ENCODE results near the gene DNAJC7. TPM values are rescaled to one million over a fixed set of nuclear protein-coding genes. Genes with fewer than 3 reads are reported as not detected.
A peak's percentile ranks its signal among the peaks of the same experiment; 100 is the strongest.

Gene DNAJC7
- total RNA-seq, 2 experiments from 2014 or later = 79.7 to 80.9 TPM

- Mint-ChIP-seq H3K4me1 (ENCODE audit: low read depth) (peaks cover 6% of the 10 kb centered on the region), H3K9me3 (no peaks in the 10 kb centered on the region), H3K36me3 (no peaks in the 10 kb centered on the region), H3K27me3 (peaks cover 42% of the 10 kb centered on the region), H3K27ac (no peak overlapping the region), H3K4me3 (no peak overlapping the region)
- ChIA-PET POLR2A (no interaction called here), CTCF (interaction anchor here (0.6 to 2.5 kb wide), 4 partner anchors 14 to 91 kb away, joined by 4 to 10 read pairs (median 4); no protein-coding TSS in a partner anchor)
- no peak for DNase-seq
- intact Hi-C loops (cut with micrococcal nuclease) = no loop called here
Observed at GRCh38 chr17:42053731-42054500, 36.7 kb upstream of the DNAJC7 start.

GRCh38 chr17:42052346-42052877, 35.2 kb upstream of the DNAJC7 start:
- ChIA-PET POLR2A (no interaction called here), CTCF (interaction anchor here (2.1 kb wide), 1 partner anchor 28 kb away, joined by 11 read pairs; no protein-coding TSS in a partner anchor)
- H3K27ac Mint-ChIP-seq = no peak overlapping the region
- peaks cover 6% of the 10 kb centered on the region for H3K4me1 Mint-ChIP-seq (ENCODE audit: low read depth)
- intact Hi-C loops (cut with micrococcal nuclease) = no loop called here
- no peaks in the 10 kb centered on the region for H3K9me3 Mint-ChIP-seq
- no peaks in the 10 kb centered on the region for H3K36me3 Mint-ChIP-seq
- H3K4me3 Mint-ChIP-seq = no peak overlapping the region
- peaks cover 42% of the 10 kb centered on the region for H3K27me3 Mint-ChIP-seq
- no peak for DNase-seq

GRCh38 chr17:42051645-42052044, 34.4 kb upstream of the DNAJC7 start:
- Mint-ChIP-seq H3K27ac (no peak overlapping the region), H3K27me3 (peaks cover 42% of the 10 kb centered on the region), H3K36me3 (no peaks in the 10 kb centered on the region), H3K4me3 (no peak overlapping the region), H3K4me1 (ENCODE audit: low read depth) (peaks cover 6% of the 10 kb centered on the region), H3K9me3 (no peaks in the 10 kb centered on the region)
- DNase-seq = no peak
- intact Hi-C loops (cut with micrococcal nuclease) = no loop called here
- ChIA-PET POLR2A (no interaction called here), CTCF (interaction anchor here (1.3 to 2.1 kb wide), 2 partner anchors 27 to 34 kb away, joined by 4 to 11 read pairs; partner anchors contain the start of gene DNAJC7)

DNA sequence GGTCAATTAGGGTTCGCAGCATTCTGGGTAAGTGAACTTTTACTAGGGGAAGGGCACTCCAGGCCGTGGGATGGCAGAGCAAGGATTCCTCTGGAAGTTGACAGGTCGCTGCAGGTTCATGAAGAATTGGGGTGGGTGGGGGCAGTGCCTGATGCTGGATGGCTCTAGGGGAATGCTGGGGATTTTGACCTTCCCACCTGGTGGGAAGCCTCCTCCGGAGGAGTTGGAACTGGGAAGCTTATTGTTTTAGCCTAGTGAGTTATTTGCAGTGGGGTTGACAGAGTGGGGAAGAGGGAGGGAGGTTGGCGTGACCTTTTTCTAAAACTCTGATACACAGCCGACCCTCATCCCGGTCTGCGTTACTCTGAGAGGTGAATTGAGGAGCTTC, 33.8 kb upstream of the DNAJC7 start:
- no peak overlapping the region for H3K27ac Mint-ChIP-seq
- intact Hi-C loops (cut with micrococcal nuclease) = no loop called here
- no peaks in the 10 kb centered on the region for H3K36me3 Mint-ChIP-seq
- ChIA-PET CTCF (interaction anchor here (1.3 to 2.1 kb wide), 2 partner anchors 26 to 34 kb away, joined by 4 to 11 read pairs; partner anchors contain the start of gene DNAJC7), POLR2A (no interaction called here)
- no peak for DNase-seq
- peaks cover 6% of the 10 kb centered on the region for H3K4me1 Mint-ChIP-seq (ENCODE audit: low read depth)
- no peaks in the 10 kb centered on the region for H3K9me3 Mint-ChIP-seq
- H3K4me3 Mint-ChIP-seq = peak overlapping the region; percentile 66
- H3K27me3 Mint-ChIP-seq = peaks cover 42% of the 10 kb centered on the region

- peak; percentile 54 for DNase-seq
- intact Hi-C loops (cut with micrococcal nuclease) = no loop called here
- H3K9me3 Mint-ChIP-seq = no peaks in the 10 kb centered on the region
- peak within 1 kb of the TSS; percentile 66 for H3K4me3 Mint-ChIP-seq
- H3K27me3 Mint-ChIP-seq = peaks cover 39% of the 10 kb centered on the region
- POLR2A ChIA-PET = no interaction called here
- H3K36me3 Mint-ChIP-seq = no peaks in the 10 kb centered on the region
- peaks cover 6% of the 10 kb centered on the region for H3K4me1 Mint-ChIP-seq (ENCODE audit: low read depth)
- H3K27ac Mint-ChIP-seq = no peak within 1 kb of the TSS
- CTCF ChIA-PET = interaction anchor here (0.9 to 2.1 kb wide), 3 partner anchors 25 to 33 kb away, joined by 3 to 11 read pairs (median 4); partner anchors contain the start of gene DNAJC7
Observed at GRCh38 chr17:42050393-42051012, 33.3 kb upstream of the DNAJC7 start, which contains the start of gene C17orf113. Gene C17orf113, minus strand, starts transcription at chr17:42050601. Its CDS starts 7,225 bp downstream, at chr17:42043376.

- Mint-ChIP-seq H3K27me3 (peaks cover 34% of the 10 kb centered on the region), H3K4me3 (peak overlapping the region; percentile 58), H3K27ac (no peak overlapping the region), H3K36me3 (no peaks in the 10 kb centered on the region), H3K9me3 (no peaks in the 10 kb centered on the region), H3K4me1 (ENCODE audit: low read depth) (peaks cover 6% of the 10 kb centered on the region)
- intact Hi-C loops (cut with micrococcal nuclease) = no loop called here
- ChIA-PET POLR2A (no interaction called here), CTCF (interaction anchor here (0.9 to 1.4 kb wide), 2 partner anchors 24 to 52 kb away, joined by 3 to 4 read pairs; no protein-coding TSS in a partner anchor)
- no peak for DNase-seq
Observed at GRCh38 chr17:42049834-42050392, 32.7 kb upstream of the DNAJC7 start.

- intact Hi-C loops (cut with micrococcal nuclease) = no loop called here
- CTCF ChIA-PET = no interaction called here
Observed at GRCh38 chr17:42047343-42047742, 30.1 kb upstream of the DNAJC7 start.

DNA sequence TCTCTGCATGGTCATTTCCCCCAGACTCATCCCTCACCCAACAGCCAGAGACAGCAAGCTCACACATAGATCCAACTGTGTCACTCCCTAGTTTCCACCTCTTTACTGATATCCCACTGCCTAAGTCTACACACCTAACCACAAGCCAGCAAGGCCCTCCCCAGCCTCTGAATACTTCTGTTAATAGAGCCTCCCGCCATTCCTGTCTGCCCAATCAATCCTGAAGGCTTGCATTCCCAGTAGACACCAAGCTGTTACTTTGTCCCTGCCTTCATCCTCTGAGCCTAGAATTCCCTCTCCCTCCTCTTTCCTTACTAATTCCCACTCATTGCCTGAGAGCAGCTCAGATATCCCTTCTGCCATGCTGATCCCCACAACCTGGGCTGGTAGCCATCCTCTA, 28.5 kb upstream of the DNAJC7 start:
- intact Hi-C loops (cut with micrococcal nuclease) = no loop called here
- peaks cover 1% of the 10 kb centered on the region for H3K27me3 Mint-ChIP-seq
- POLR2A ChIA-PET = interaction anchor here (0.9 to 1.2 kb wide), 2 partner anchors 19 to 25 kb away, joined by 3 read pairs; no protein-coding TSS in a partner anchor

More at GRCh38 chr17:42047343-42047742, 30.1 kb upstream of the DNAJC7 start:
- POLR2A ChIA-PET = no interaction called here
- no peak overlapping the region for H3K4me3 Mint-ChIP-seq
- H3K27ac Mint-ChIP-seq = no peak overlapping the region
- no peaks in the 10 kb centered on the region for H3K36me3 Mint-ChIP-seq
- H3K4me1 Mint-ChIP-seq (ENCODE audit: low read depth) = peaks cover 6% of the 10 kb centered on the region
- peaks cover 17% of the 10 kb centered on the region for H3K27me3 Mint-ChIP-seq
- no peak for DNase-seq
- no peaks in the 10 kb centered on the region for H3K9me3 Mint-ChIP-seq

GRCh38 chr17:42042598-42043319, 25.5 kb upstream of the DNAJC7 start:
- no peak overlapping the region for H3K4me3 Mint-ChIP-seq
- CTCF ChIA-PET = interaction anchor here (1.1 kb wide), 1 partner anchor 25 kb away, joined by 3 read pairs; no protein-coding TSS in a partner anchor
- POLR2A ChIA-PET = no interaction called here

More for the DNA sequence above, 28.5 kb upstream of the DNAJC7 start:
- Mint-ChIP-seq H3K4me1 (ENCODE audit: low read depth) (peaks cover 4% of the 10 kb centered on the region), H3K27ac (no peak overlapping the region), H3K36me3 (no peaks in the 10 kb centered on the region), H3K4me3 (no peak overlapping the region), H3K9me3 (no peaks in the 10 kb centered on the region)
- CTCF ChIA-PET = interaction anchor here (0.7 to 1.9 kb wide), 4 partner anchors 20 to 80 kb away, joined by 3 to 4 read pairs (median 4); partner anchors contain the start of gene NKIRAS2
- no peak for DNase-seq

GRCh38 chr17:42041619-42042018, 24.4 kb upstream of the DNAJC7 start:
- DNase-seq = no peak
- no peak overlapping the region for H3K4me3 Mint-ChIP-seq
- CTCF ChIA-PET = interaction anchor here (1.0 to 1.4 kb wide), 3 partner anchors 30 to 79 kb away, joined by 3 to 6 read pairs (median 3); no protein-coding TSS in a partner anchor
- no peaks in the 10 kb centered on the region for H3K4me1 Mint-ChIP-seq (ENCODE audit: low read depth)
- no peaks in the 10 kb centered on the region for H3K9me3 Mint-ChIP-seq
- peaks cover 14% of the 10 kb centered on the region for H3K27me3 Mint-ChIP-seq
- POLR2A ChIA-PET = interaction anchor here (0.6 kb wide), 1 partner anchor 77 kb away, joined by 3 read pairs; no protein-coding TSS in a partner anchor
- H3K36me3 Mint-ChIP-seq = no peaks in the 10 kb centered on the region
- no peak overlapping the region for H3K27ac Mint-ChIP-seq
- intact Hi-C loops (cut with micrococcal nuclease) = no loop called here

More at GRCh38 chr17:42042598-42043319, 25.5 kb upstream of the DNAJC7 start:
- Mint-ChIP-seq H3K27ac (no peak overlapping the region), H3K4me1 (ENCODE audit: low read depth) (no peaks in the 10 kb centered on the region), H3K27me3 (peaks cover 8% of the 10 kb centered on the region), H3K36me3 (no peaks in the 10 kb centered on the region), H3K9me3 (no peaks in the 10 kb centered on the region)
- intact Hi-C loops (cut with micrococcal nuclease) = no loop called here
- no peak for DNase-seq

- CTCF ChIA-PET = interaction anchor here (1.0 to 1.4 kb wide), 4 partner anchors 15 to 78 kb away, joined by 3 to 6 read pairs (median 4); no protein-coding TSS in a partner anchor
- Mint-ChIP-seq H3K4me1 (ENCODE audit: low read depth) (no peaks in the 10 kb centered on the region), H3K27ac (no peak overlapping the region), H3K4me3 (no peak overlapping the region), H3K9me3 (no peaks in the 10 kb centered on the region), H3K36me3 (no peaks in the 10 kb centered on the region), H3K27me3 (peaks cover 14% of the 10 kb centered on the region)
- POLR2A ChIA-PET = no interaction called here
- intact Hi-C loops (cut with micrococcal nuclease) = no loop called here
- no peak for DNase-seq
Observed at GRCh38 chr17:42040818-42041217, 23.6 kb upstream of the DNAJC7 start.

Measured in activated CD4-positive, alpha-beta memory T cell treated with anti-CD3 and anti-CD28 coated beads for 36 hours (primary cell).